ENCODE measurements around the gene CYTH1.

- TF ChIP-seq MTA2 (IDR thresholded peaks at IDR 0.05; ENCODE audit: low read depth): no peak
- TF ChIP-seq NFIC (IDR thresholded peaks at IDR 0.05; ENCODE audit: low read depth, low read length): no peak; the same call in 1 of the 2 replicates
- TF ChIP-seq CTCF (IDR thresholded peaks at IDR 0.05 in 2 of 3, conservative IDR thresholded peaks at IDR 0.05 in 1 of 3; ENCODE audit: control insufficient read depth in 2 of 3, extremely low read depth in 1 of 3, insufficient read depth in 1 of 3, low read depth in 3 of 3, low read length in 3 of 3): no peak
- TF ChIP-seq YY1 (IDR thresholded peaks at IDR 0.05; ENCODE audit: low read depth, low read length): 0 out of 2 replicates have a peak, but pooled peaks have one; percentile 22
- no peak for TF ChIP-seq ESRRA (IDR thresholded peaks at IDR 0.05; ENCODE audit: low read length)
- TF ChIP-seq ZBTB4 (CRISPR knock-in tag; IDR thresholded peaks at IDR 0.05): no peak
- no peak for TF ChIP-seq HDAC2 (IDR thresholded peaks at IDR 0.05)
Observed at GRCh38 chr17:78725448-78726021, 56.5 kb downstream of the CYTH1 start.

Data from GM12878 (cell line).